GM12878 (cell line): ENCODE measurements around the gene SYNGR3. TPM values are rescaled to one million over a fixed set of nuclear protein-coding genes. Genes with fewer than 3 reads are reported as not detected.

Experiments used
- ATAC-seq: fragments of 200-7000 bp; cut with Tn5 transposase; 3 replicates; pipeline ENCODE4 v1.9.1; 2020; ENCODE audit warnings: mild to moderate bottlenecking, moderate library complexity
- BruUV-seq: library from RNA; stranded (reverse); fragments of 400-500 nt; replicated peaks from 2 replicates; lab custom pipeline; 2021; lab: Mats Ljungman, UMichigan
- CTCF ChIA-PET: fragments of 300-600 bp; sonication (Branson Sonifier 250); formaldehyde crosslinking; extraction: SDS; loops from one replicate; lab custom pipeline; 2021; ENCODE audit warnings: inconsistent platforms; lab: Yijun Ruan, JAX
- POLR2A ChIA-PET: fragments of 350-600 bp; formaldehyde crosslinking; extraction: SDS; loops from one replicate; lab custom pipeline; 2021; ENCODE audit warnings: inconsistent platforms; lab: Charles Lee
- RAD21 ChIA-PET: fragments of 300-600 bp; sonication (Branson Sonifier 250); formaldehyde crosslinking; loops from one replicate; lab custom pipeline; 2023; ENCODE audit warnings: antibody characterized with exemption; ENCODE audit not compliant: unreplicated experiment; lab: Charles Lee
- SMC1A ChIA-PET: fragments of 300-600 bp; sonication (Branson Sonifier 250); formaldehyde crosslinking; loops from one replicate; lab custom pipeline; 2023; ENCODE audit not compliant: unreplicated experiment, uncharacterized antibody; lab: Charles Lee
- DNase-seq: peaks from one replicate; pipeline ENCODE4 v3.0.0-alpha.2; 2011; ENCODE audit warnings: low read depth, low spot score
- FAIRE-seq: peaks from 3 replicates; lab custom pipeline; 2011; peaks lifted over from hg19 to GRCh38; lab: Jason Lieb, UNC
- H2AFZ ChIP-seq: 2 replicates; pipeline ENCODE4 v1.6.0; 2011; ENCODE audit warnings: low read depth, low read length, control low read depth; ENCODE audit not compliant: control insufficient read depth
- H3K27ac ChIP-seq: 2 replicates; pipeline ENCODE4 v1.5.1; 2011; ENCODE audit warnings: control low read depth; ENCODE audit not compliant: control insufficient read depth, insufficient read depth
- H3K27me3 ChIP-seq, 2 experiments: replicated peaks in 1 of 2; 2 replicates each; pipeline versions ENCODE4 v1.6.0 to v1.6.1; 2011; ENCODE audit warnings: low read length in 1 of 2; ENCODE audit not compliant: control insufficient read depth in 2 of 2, insufficient read depth in 2 of 2
- H3K36me3 ChIP-seq, 2 experiments: 2 replicates each; pipeline ENCODE4 v1.5.1; 2011; ENCODE audit warnings: low read length in 1 of 2; ENCODE audit not compliant: control insufficient read depth in 2 of 2, insufficient read depth in 2 of 2
- H3K4me1 ChIP-seq: 2 replicates; pipeline ENCODE4 v1.6.1; 2011; ENCODE audit warnings: mild to moderate bottlenecking, low read length, moderate library complexity, mixed read lengths; ENCODE audit not compliant: control insufficient read depth, insufficient read depth
- H3K4me2 ChIP-seq: 2 replicates; pipeline ENCODE4 v1.6.0; 2011; ENCODE audit warnings: control low read depth; ENCODE audit not compliant: control insufficient read depth, insufficient read depth
- H3K4me3 ChIP-seq: fragments of 200-600 bp; sonication (generic); 2 replicates; pipeline ENCODE4 v1.5.1; 2016
- H3K79me2 ChIP-seq: 2 replicates; pipeline ENCODE4 v1.6.0; 2011; ENCODE audit warnings: low read length; ENCODE audit not compliant: control insufficient read depth, insufficient read depth
- H3K9ac ChIP-seq: 2 replicates; pipeline ENCODE4 v1.8.0; 2011; ENCODE audit warnings: low read length, control low read depth, mixed read lengths; ENCODE audit not compliant: control insufficient read depth, insufficient read depth
- H3K9me3 ChIP-seq: replicated peaks from 3 replicates; pipeline ENCODE4 v1.5.1; 2011; ENCODE audit warnings: mild to moderate bottlenecking, low read length; ENCODE audit not compliant: control insufficient read depth, insufficient read depth
- H4K20me1 ChIP-seq: 2 replicates; pipeline ENCODE4 v1.6.0; 2011; ENCODE audit not compliant: control insufficient read depth, insufficient read depth
- BACH1 ChIP-seq: fragments of 450-650 bp; IDR thresholded peaks from 2 replicates; pipeline ENCODE4 v1.6.1; 2017; ENCODE audit warnings: mild to moderate bottlenecking, borderline replicate concordance
- EGR1 ChIP-seq, 2 experiments: IDR thresholded peaks; 1 replicate in 1 of 2; 2 replicates in 1 of 2; pipeline ENCODE4 v1.6.1; 2011 to 2012; ENCODE audit warnings: low read depth in 2 of 2, low read length in 2 of 2, borderline replicate concordance in 1 of 2, mild to moderate bottlenecking in 1 of 2, moderate library complexity in 1 of 2
- GATAD2B ChIP-seq: fragments of 450-650 bp; conservative IDR thresholded peaks from 2 replicates; pipeline ENCODE4 v1.6.1; 2017; ENCODE audit warnings: low read depth, mild to moderate bottlenecking, moderate library complexity
- NR2C1 ChIP-seq: fragments of 450-650 bp; IDR thresholded peaks from 2 replicates; pipeline ENCODE4 v1.6.1; 2017; ENCODE audit warnings: antibody characterized with exemption, mild to moderate bottlenecking, moderate library complexity
- POLR2A ChIP-seq: IDR thresholded peaks from 2 replicates; pipeline ENCODE4 v1.6.1; 2011; ENCODE audit warnings: low read depth, mild to moderate bottlenecking, low read length
- POLR2AphosphoS5 ChIP-seq: IDR thresholded peaks from 2 replicates; pipeline ENCODE4 v1.6.1; 2011; ENCODE audit warnings: mild to moderate bottlenecking, low read length, inconsistent platforms
- WRNIP1 ChIP-seq: IDR thresholded peaks from 2 replicates; pipeline ENCODE4 v1.6.1; 2011; ENCODE audit warnings: low read depth, low read length, improper control_type of control experiment, borderline replicate concordance
- ZNF592 ChIP-seq: fragments of 450-650 bp; IDR thresholded peaks from 2 replicates; pipeline ENCODE4 v1.6.1; 2017; ENCODE audit warnings: mild to moderate bottlenecking, moderate library complexity
- WGBS: methylation state at CpG from one replicate; pipeline ENCODE4 v1.1.6; 2016; ENCODE audit warnings: low lambda C conversion rate; ENCODE audit not compliant: insufficient replicate concordance, insufficient coverage; ENCODE audit errors: missing lambda C conversion rate; 5-methylcytosine and 5-hydroxymethylcytosine counted together
- in situ Hi-C: fragments of 300-500 bp; cut with MboI; formaldehyde crosslinking; loops from 9 replicates; pipeline ENCODE4 v1.14.3; 2018; ENCODE audit warnings: mixed read lengths
- intact Hi-C: fragments of 100-400 bp; cut with micrococcal nuclease; formaldehyde crosslinking; loops from one replicate; pipeline ENCODE4 v1.14.2; 2022; ENCODE audit not compliant: unreplicated experiment
- polyA plus RNA-seq, 11 experiments: library from polyadenylated mRNA; depleted of rRNA in 4 of 11; unstranded in 6 of 11; stranded (reverse) in 5 of 11; fragments of >200 nt; fragmentation: Nextera tagmentation in 4 of 11; fragmentation: Illumina TruSeq in 1 of 11; extraction: Ambion mirVana in 4 of 11; extraction: Trizol in 1 of 11; gene quantifications; 1 replicate in 1 of 11; 2 replicates in 10 of 11; pipeline versions ENCODE4 v1.2.1 to v1.2.3, GENCODE V29; 2011 to 2016; ENCODE audit warnings: inconsistent platforms in 2 of 11, missing spikeins in 2 of 11, low read depth in 1 of 11
- total RNA-seq, 4 experiments: library from RNA; depleted of rRNA in 3 of 4; stranded (reverse); fragments of >200 nt in 3 of 4; fragmentation: Illumina TruSeq in 1 of 4; extraction: Trizol in 1 of 4; gene quantifications; 2 replicates each; pipeline versions ENCODE4 v1.2.1 to v1.2.3, GENCODE V29; 2013 to 2021

The SYNGR3 gene
- total and polyA plus RNA-seq, 10 of the 15 experiments (the other 5 are each of a cell fraction or from before 2014, with no cell fraction given) = 1.2 to 18.1 (median 6.6) TPM

GRCh38 chr16:1965396-1966001, 24.3 kb upstream of the SYNGR3 start:
- peak overlapping the region; percentile 72; the same call in 1 of the 2 replicates for H2AFZ ChIP-seq
- RAD21 ChIA-PET = interaction anchor here (1.0 to 1.9 kb wide), 5 partner anchors 16 to 190 kb away, joined by 3 to 7 read pairs (median 4); partner anchors contain the start of genes NOXO1, NUBP2, SPSB3 and TRAF7
- H3K36me3 ChIP-seq = peaks cover 11 to 13% of the 10 kb centered on the region in 2 experiments; a peak in 3 of 4 replicates
- WGBS = 9% methylated on average over 24 of the region's 24 CpGs
- intact Hi-C loops = no loop called here
- H3K79me2 ChIP-seq = peaks cover 54% of the 10 kb centered on the region
- H3K4me1 ChIP-seq = peaks cover 17% of the 10 kb centered on the region
- BruUV-seq = TSS peak; percentile 87
- ATAC-seq = no peak
- CTCF ChIA-PET = interaction anchor here (0.6 to 1.4 kb wide), 4 partner anchors 16 to 187 kb away, joined by 3 to 5 read pairs (median 4); partner anchors contain the start of gene NOXO1
- TF ChIP-seq POLR2AphosphoS5 (peak; percentile 1; the same call in 1 of the 2 replicates), ZNF592 (no peak), NR2C1 (no peak), WRNIP1 (0 out of 2 replicates have a peak, but pooled peaks have one; percentile 71), GATAD2B (0 out of 2 replicates have a peak, but pooled peaks have one; percentile 15), BACH1 (0 out of 2 replicates have a peak, but pooled peaks have one; percentile 26), EGR1 (IDR thresholded peaks at IDR 0.05; ENCODE audit: borderline replicate concordance in 1 of 2, low read depth in 2 of 2, low read length in 2 of 2) (0 out of 3 replicates have a peak, but pooled peaks of 1 of the 2 experiments have one; percentile 21), POLR2A (0 out of 2 replicates have a peak, but pooled peaks have one; percentile 49)
- TF ChIP-seq, all 136 proteins: peak for 6
- POLR2A ChIA-PET = interaction anchor here (0.8 to 3.3 kb wide), 14 partner anchors 9 to 190 kb away, joined by 3 to 25 read pairs (median 8); partner anchors contain the start of genes MSRB1, NOXO1, NUBP2 and SPSB3
- peaks cover 6% of the 10 kb centered on the region; the same call in 1 of the 2 replicates for H4K20me1 ChIP-seq
- SMC1A ChIA-PET = interaction anchor here (1.0 kb wide), 1 partner anchor 16 kb away, joined by 7 read pairs; the partner anchor contains the start of gene NOXO1
- no peak for FAIRE-seq
- H3K4me3 ChIP-seq = peak overlapping the region; percentile 83
- in situ Hi-C loops = no loop called here
- no peaks in the 10 kb centered on the region for H3K27me3 ChIP-seq
- peak overlapping the region; percentile 88 for H3K27ac ChIP-seq
- DNase-seq = no peak
- peak overlapping the region; percentile 97 for H3K4me2 ChIP-seq
- no peaks in the 10 kb centered on the region for H3K9me3 ChIP-seq
- peak overlapping the region; percentile 97 for H3K9ac ChIP-seq
